ENCODE results near the gene MYL3. TPM values are rescaled to one million over a fixed set of nuclear protein-coding genes. Genes with fewer than 3 reads are reported as not detected.

Gene MYL3
- polyA plus RNA-seq, 1 experiment: 1.0 TPM

- Histone ChIP-seq H3K36me3 (ENCODE audit: control insufficient read depth, insufficient read depth, low read length) (no peaks in the 10 kb centered on the region), H3K27me3 (ENCODE audit: control insufficient read depth, insufficient read depth, low read length) (peaks cover 6% of the 10 kb centered on the region), H3K4me3 (ENCODE audit: low read depth, low read length) (no peak overlapping the region)
- no peak for DNase-seq (ENCODE audit: low read depth)
- POLR2A ChIA-PET: no interaction called here
- TF ChIP-seq CTCF (IDR thresholded peaks at IDR 0.05; ENCODE audit: insufficient read depth, low read depth, low read length): no peak
- CTCF ChIA-PET: interaction anchor here (0.9 to 1.4 kb wide), 4 partner anchors 10 to 151 kb away, joined by 3 to 13 read pairs (median 4); no protein-coding TSS in a partner anchor
Measured at GRCh38 chr3:46856576-46857471, 6.4 kb downstream of the MYL3 start.

- peaks cover 8% of the 10 kb centered on the region for H3K27me3 ChIP-seq (ENCODE audit: control insufficient read depth, insufficient read depth, low read length)
Measured at GRCh38 chr3:46854555-46854991, 8.7 kb downstream of the MYL3 start.

GRCh38 chr3:46853441-46854415 lies 9.5 kb downstream of the MYL3 start:
- peaks cover 8% of the 10 kb centered on the region for H3K27me3 ChIP-seq (ENCODE audit: control insufficient read depth, insufficient read depth, low read length)
- H3K36me3 ChIP-seq (ENCODE audit: control insufficient read depth, insufficient read depth, low read length): no peaks in the 10 kb centered on the region
- ChIA-PET CTCF (interaction anchor here (1.6 to 2.0 kb wide), 2 partner anchors 13 to 56 kb away, joined by 5 to 7 read pairs; no protein-coding TSS in a partner anchor), POLR2A (no interaction called here)
- no peak for TF ChIP-seq CTCF (IDR thresholded peaks at IDR 0.05; ENCODE audit: insufficient read depth, low read depth, low read length)
- no peak overlapping the region for H3K4me3 ChIP-seq (ENCODE audit: low read depth, low read length)
- DNase-seq (ENCODE audit: low read depth): no peak

More at GRCh38 chr3:46854555-46854991, 8.7 kb downstream of the MYL3 start:
- no peak for TF ChIP-seq CTCF (IDR thresholded peaks at IDR 0.05; ENCODE audit: insufficient read depth, low read depth, low read length)
- CTCF ChIA-PET: interaction anchor here (2.0 kb wide), 1 partner anchor 13 kb away, joined by 7 read pairs; no protein-coding TSS in a partner anchor
- Histone ChIP-seq H3K36me3 (ENCODE audit: control insufficient read depth, insufficient read depth, low read length) (no peaks in the 10 kb centered on the region), H3K4me3 (ENCODE audit: low read depth, low read length) (no peak overlapping the region)
- no peak for DNase-seq (ENCODE audit: low read depth)
- POLR2A ChIA-PET: no interaction called here

- peaks cover 5% of the 10 kb centered on the region; the same call in 1 of the 2 replicates for H3K27me3 ChIP-seq (ENCODE audit: control insufficient read depth, insufficient read depth, low read length)
- no peak overlapping the region for H3K4me3 ChIP-seq (ENCODE audit: low read depth, low read length)
- H3K36me3 ChIP-seq (ENCODE audit: control insufficient read depth, insufficient read depth, low read length): no peaks in the 10 kb centered on the region
- CTCF ChIA-PET: interaction anchor here (1.6 to 2.0 kb wide), 2 partner anchors 14 to 57 kb away, joined by 5 to 7 read pairs; no protein-coding TSS in a partner anchor
- no peak for DNase-seq (ENCODE audit: low read depth)
- POLR2A ChIA-PET: no interaction called here
- TF ChIP-seq CTCF (IDR thresholded peaks at IDR 0.05; ENCODE audit: insufficient read depth, low read depth, low read length): no peak
Measured at GRCh38 chr3:46852839-46853355, 10.3 kb downstream of the MYL3 start.

All from BJ (cell line).